HepG2 (cell line): ENCODE measurements around the gene MAP1LC3B. TPM values are rescaled to one million over a fixed set of nuclear protein-coding genes. Genes with fewer than 3 reads are reported as not detected.

Experiments used
- ATAC-seq: fragments of 200-7000 bp; cut with Tn5 transposase; 3 replicates; pipeline ENCODE4 v1.9.1; 2020; ENCODE audit warnings: mild to moderate bottlenecking, moderate library complexity
- BruUV-seq: library from RNA; stranded (reverse); fragments of 400-500 nt; replicated peaks from 2 replicates; lab custom pipeline; 2021; lab: Mats Ljungman, UMichigan
- CTCF ChIA-PET: fragments of 300-600 bp; formaldehyde crosslinking; extraction: SDS; loops from one replicate; lab custom pipeline; 2021; ENCODE audit warnings: low total read pairs, inconsistent platforms, low intra/inter-chr PET ratio; lab: Yijun Ruan, JAX
- POLR2A ChIA-PET: fragments of 350-600 bp; sonication (Branson Sonifier 250); formaldehyde crosslinking; loops from one replicate; lab custom pipeline; 2020; ENCODE audit warnings: antibody characterized with exemption, inconsistent platforms; lab: Yijun Ruan, JAX
- DNase-seq: peaks from one replicate; pipeline ENCODE4 v3.0.0-alpha.2; 2015; ENCODE audit warnings: low spot score
- FAIRE-seq: peaks from 3 replicates; lab custom pipeline; 2011; peaks lifted over from hg19 to GRCh38; lab: Jason Lieb, UNC
- H2AFZ ChIP-seq: one replicate; pipeline ENCODE4 v1.6.1; 2011; ENCODE audit warnings: low read length, inconsistent platforms
- H3K27ac ChIP-seq: fragments of 300-600 bp; 3 replicates; pipeline ENCODE4 v1.8.0; 2011; ENCODE audit warnings: mixed run types, mild to moderate bottlenecking, mixed read lengths, low read length, inconsistent platforms; ENCODE audit not compliant: insufficient read depth; ENCODE audit errors: extremely low read length
- H3K27me3 ChIP-seq, 2 experiments: fragments of 200-600 bp in 1 of 2; 2 replicates in 1 of 2; 3 replicates in 1 of 2; pipeline versions ENCODE4 v1.6.0 to v1.8.0; 2011; ENCODE audit warnings: low read length in 2 of 2, mild to moderate bottlenecking in 2 of 2, moderate library complexity in 2 of 2, inconsistent platforms in 1 of 2; ENCODE audit not compliant: insufficient read depth in 2 of 2, control insufficient read depth in 1 of 2
- H3K36me3 ChIP-seq, 2 experiments: fragments of 200-600 bp in 1 of 2; replicated peaks in 1 of 2; 2 replicates in 1 of 2; 3 replicates in 1 of 2; pipeline versions ENCODE4 v1.5.1 to v1.8.0; 2011; ENCODE audit warnings: low read length in 2 of 2, inconsistent platforms in 1 of 2; ENCODE audit not compliant: insufficient read depth in 2 of 2, control insufficient read depth in 1 of 2
- H3K4me1 ChIP-seq: 2 replicates; pipeline ENCODE4 v1.5.1; 2012; ENCODE audit warnings: low read length, inconsistent platforms; ENCODE audit not compliant: insufficient read depth
- H3K4me2 ChIP-seq: 2 replicates; pipeline ENCODE4 v1.6.0; 2011; ENCODE audit warnings: low read depth, low read length, inconsistent platforms
- H3K4me3 ChIP-seq, 3 experiments: fragments of 200-600 bp in 1 of 3; sonication (generic), shearing (Covaris generic) in 1 of 3; replicated peaks in 1 of 3; 2 replicates each; pipeline ENCODE4 v1.5.1; 2011 to 2016; ENCODE audit warnings: low read length in 3 of 3, inconsistent platforms in 2 of 3, low read depth in 2 of 3, mild to moderate bottlenecking in 2 of 3, control low read depth in 1 of 3, mixed read lengths in 1 of 3; ENCODE audit not compliant: insufficient read depth in 1 of 3
- H3K79me2 ChIP-seq: one replicate; pipeline ENCODE4 v1.6.1; 2011; ENCODE audit warnings: low read length, inconsistent platforms; ENCODE audit not compliant: insufficient read depth
- H3K9ac ChIP-seq: 2 replicates; pipeline ENCODE4 v1.6.0; 2011; ENCODE audit warnings: mild to moderate bottlenecking, low read depth, low read length, inconsistent platforms; ENCODE audit not compliant: insufficient read depth
- H3K9me3 ChIP-seq: 2 replicates; pipeline ENCODE4 v1.5.1; 2012; ENCODE audit warnings: mild to moderate bottlenecking, low read length
- H4K20me1 ChIP-seq: 2 replicates; pipeline ENCODE4 v1.6.0; 2011; ENCODE audit warnings: inconsistent platforms, mild to moderate bottlenecking, low read length, moderate library complexity; ENCODE audit not compliant: insufficient read depth
- AGO2 ChIP-seq: fragments of 200-400 bp; formaldehyde crosslinking; optimal IDR thresholded peaks from 2 replicates; pipeline ENCODE3; 2017; ENCODE audit warnings: mild to moderate bottlenecking, low read depth, low read length, moderate library complexity
- CBFB ChIP-seq: sonication (generic); formaldehyde crosslinking; IDR thresholded peaks from 2 replicates; pipeline ENCODE4 v1.4.0; 2020; ENCODE audit warnings: missing genetic modification reagents
- KIAA2018 ChIP-seq: sonication (generic); formaldehyde crosslinking; IDR thresholded peaks from 2 replicates; pipeline ENCODE4 v1.5.0; 2020; ENCODE audit warnings: mild to moderate bottlenecking, missing genetic modification reagents, borderline replicate concordance
- MTF2 ChIP-seq: sonication (generic); formaldehyde crosslinking; IDR thresholded peaks from 2 replicates; pipeline ENCODE4 v1.5.0; 2020; ENCODE audit warnings: missing genetic modification reagents, borderline replicate concordance
- ZNF207 ChIP-seq: fragments of 450-650 bp; IDR thresholded peaks from 2 replicates; pipeline ENCODE4 v1.6.1; 2016; ENCODE audit warnings: antibody characterized with exemption, borderline replicate concordance
- ZNF282 ChIP-seq: fragments of 450-650 bp; IDR thresholded peaks from 2 replicates; pipeline ENCODE4 v1.6.1; 2018; ENCODE audit not compliant: partially characterized antibody
- ZNF564 ChIP-seq: sonication (generic); formaldehyde crosslinking; IDR thresholded peaks from 2 replicates; pipeline ENCODE4 v1.8.1; 2023; ENCODE audit warnings: mild to moderate bottlenecking, missing genetic modification reagents
- WGBS: methylation state at CpG from one replicate; pipeline ENCODE4 v1.1.6; 2017; ENCODE audit warnings: low lambda C conversion rate; 5-methylcytosine and 5-hydroxymethylcytosine counted together
- in situ Hi-C: cut with HindIII; loops from 2 replicates; pipeline ENCODE4 v1.10.0; 2017; ENCODE audit warnings: low pct_unique_long_range_greater_than_20kb; ENCODE audit not compliant: extremely low pct_ligation_motif_present
- intact Hi-C: fragments of 100-400 bp; cut with micrococcal nuclease; formaldehyde crosslinking; loops from one replicate; pipeline ENCODE4 v1.10.0; 2022; ENCODE audit not compliant: unreplicated experiment
- polyA plus RNA-seq, 8 experiments: library from polyadenylated mRNA; depleted of rRNA in 3 of 8; stranded (reverse) in 7 of 8; unstranded in 1 of 8; fragments of >200 nt; fragmentation: Illumina TruSeq in 4 of 8; extraction: Trizol in 4 of 8; gene quantifications; 2 replicates each; pipeline versions ENCODE4 v1.2.1 to v1.2.3, GENCODE V29; 2011 to 2016; ENCODE audit warnings: low read depth in 4 of 8, missing spikeins in 1 of 8, mixed read lengths in 1 of 8; ENCODE audit not compliant: insufficient read depth in 1 of 8
- total RNA-seq, 5 experiments: library from RNA; depleted of rRNA; stranded (reverse); fragments of >200 nt; fragmentation: Illumina TruSeq; extraction: Trizol; gene quantifications; 2 replicates each; pipeline ENCODE4 v1.2.3, GENCODE V29; 2016; ENCODE audit warnings: low read depth in 1 of 5
- TF ChIP-seq, protein P1 (sequence below): sonication (generic); formaldehyde crosslinking; IDR thresholded peaks from 2 replicates; pipeline ENCODE4 v1.5.1; 2020; ENCODE audit warnings: mild to moderate bottlenecking, moderate library complexity, missing genetic modification reagents

The MAP1LC3B gene
- total and polyA plus RNA-seq, 2 of the 13 experiments (the other 11 are each of a cell fraction or from before 2014, with no cell fraction given), result 15.7 to 37.4 TPM

GRCh38 chr16:87414251-87414680, 22.1 kb downstream of the MAP1LC3B start:
- in situ Hi-C loops (no loop called here), intact Hi-C loops (no loop called here)
- Histone ChIP-seq H3K4me2 (no peak overlapping the region), H3K9ac (no peak overlapping the region), H3K4me1 (no peaks in the 10 kb centered on the region), H4K20me1 (no peaks in the 10 kb centered on the region), H3K36me3 (peaks cover 51 to 81% of the 10 kb centered on the region in 2 experiments), H3K9me3 (no peaks in the 10 kb centered on the region), H3K27ac (no peak overlapping the region), H3K4me3 (no peak overlapping the region), H2AFZ (no peak overlapping the region), H3K79me2 (no peaks in the 10 kb centered on the region), H3K27me3 (no peaks in the 10 kb centered on the region)
- WGBS, result 93% methylated on average over 24 of the region's 24 CpGs
- CTCF ChIA-PET, result no interaction called here
- ATAC-seq (no peak), DNase-seq (no peak), FAIRE-seq (no peak)
- no TSS peak for BruUV-seq
- no peak for TF ChIP-seq MTF2 (CRISPR knock-in tag)
- no peak for TF ChIP-seq ZNF207
- no peak for TF ChIP-seq KIAA2018
- no peak for TF ChIP-seq ZNF564 (CRISPR knock-in tag)
- no peak for TF ChIP-seq ZNF282
- peak; percentile 39 for TF ChIP-seq AGO2
- TF ChIP-seq, protein P1, sequence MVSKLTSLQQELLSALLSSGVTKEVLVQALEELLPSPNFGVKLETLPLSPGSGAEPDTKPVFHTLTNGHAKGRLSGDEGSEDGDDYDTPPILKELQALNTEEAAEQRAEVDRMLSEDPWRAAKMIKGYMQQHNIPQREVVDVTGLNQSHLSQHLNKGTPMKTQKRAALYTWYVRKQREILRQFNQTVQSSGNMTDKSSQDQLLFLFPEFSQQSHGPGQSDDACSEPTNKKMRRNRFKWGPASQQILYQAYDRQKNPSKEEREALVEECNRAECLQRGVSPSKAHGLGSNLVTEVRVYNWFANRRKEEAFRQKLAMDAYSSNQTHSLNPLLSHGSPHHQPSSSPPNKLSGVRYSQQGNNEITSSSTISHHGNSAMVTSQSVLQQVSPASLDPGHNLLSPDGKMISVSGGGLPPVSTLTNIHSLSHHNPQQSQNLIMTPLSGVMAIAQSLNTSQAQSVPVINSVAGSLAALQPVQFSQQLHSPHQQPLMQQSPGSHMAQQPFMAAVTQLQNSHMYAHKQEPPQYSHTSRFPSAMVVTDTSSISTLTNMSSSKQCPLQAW, result no peak
- no peak for TF ChIP-seq CBFB (CRISPR knock-in tag)
- POLR2A ChIA-PET, result no interaction called here
